ENCODE data around the gene ST3GAL4.
A peak's percentile ranks its signal among the peaks of the same experiment; 100 is the strongest.

Gene ST3GAL4

GRCh38 chr11:126355324-126355925 is at the start of gene ST3GAL4:
Gene ST3GAL4 (plus strand): TSS chr11:126355686. CDS start chr11:126406156, 50,470 bp downstream.
- Histone ChIP-seq H3K27me3 (ENCODE audit: insufficient read depth, low read length, poor library complexity, severe bottlenecking) (no peaks in the 10 kb centered on the region), H2AFZ (ENCODE audit: low read length) (peak within 1 kb of the TSS; percentile 59; the same call in 1 of the 2 replicates), H3K4me3 (ENCODE audit: low read length, poor library complexity, severe bottlenecking) (peak within 1 kb of the TSS; percentile 85), H3K4me1 (ENCODE audit: insufficient read depth, low read length, poor library complexity, severe bottlenecking) (peaks cover 75% of the 10 kb centered on the region), H3F3A (ENCODE audit: low read depth) (no peaks in the 10 kb centered on the region), H3K4me2 (ENCODE audit: low read depth, low read length, poor library complexity, severe bottlenecking) (peak within 1 kb of the TSS; percentile 97), H4K20me1 (ENCODE audit: insufficient read depth, low read length, poor library complexity, severe bottlenecking) (peaks cover 34% of the 10 kb centered on the region), H3K36me3 (ENCODE audit: insufficient read depth, low read length) (no peaks in the 10 kb centered on the region), H3K79me2 (ENCODE audit: insufficient read depth, low read length) (peaks cover 95% of the 10 kb centered on the region), H3K9ac (ENCODE audit: low read depth, low read length, poor library complexity, severe bottlenecking) (peak within 1 kb of the TSS; percentile 99), H3K9me2 (replicated peaks; ENCODE audit: low read depth, low read length) (no peaks in the 10 kb centered on the region), H3K9me3 (ENCODE audit: insufficient read depth, low read depth, low read length) (no peaks in the 10 kb centered on the region)
- TF ChIP-seq EZH2phosphoT487 (IDR thresholded peaks at IDR 0.05; ENCODE audit: borderline replicate concordance), result no peak
- TF ChIP-seq CTCF (conservative IDR thresholded peaks at IDR 0.05; ENCODE audit: low read length), result no peak

GRCh38 chr11:126305699-126306098 is 49.8 kb upstream of the ST3GAL4 start:
- Histone ChIP-seq H3K4me1 (ENCODE audit: insufficient read depth, low read length, poor library complexity, severe bottlenecking) (peaks cover 38% of the 10 kb centered on the region), H3K9me3 (ENCODE audit: insufficient read depth, low read depth, low read length) (no peaks in the 10 kb centered on the region), H3K4me2 (ENCODE audit: low read depth, low read length, poor library complexity, severe bottlenecking) (peak overlapping the region; percentile 55), H3K9me2 (replicated peaks; ENCODE audit: low read depth, low read length) (no peaks in the 10 kb centered on the region), H3K79me2 (ENCODE audit: insufficient read depth, low read length) (peaks cover 45% of the 10 kb centered on the region), H2AFZ (ENCODE audit: low read length) (no peak overlapping the region), H4K20me1 (ENCODE audit: insufficient read depth, low read length, poor library complexity, severe bottlenecking) (no peaks in the 10 kb centered on the region), H3K9ac (ENCODE audit: low read depth, low read length, poor library complexity, severe bottlenecking) (no peak overlapping the region), H3K36me3 (ENCODE audit: insufficient read depth, low read length) (no peaks in the 10 kb centered on the region), H3K4me3 (ENCODE audit: low read length, poor library complexity, severe bottlenecking) (peak overlapping the region; percentile 26), H3F3A (ENCODE audit: low read depth) (no peaks in the 10 kb centered on the region), H3K27me3 (ENCODE audit: insufficient read depth, low read length, poor library complexity, severe bottlenecking) (no peaks in the 10 kb centered on the region)
- no peak for TF ChIP-seq EZH2phosphoT487 (IDR thresholded peaks at IDR 0.05; ENCODE audit: borderline replicate concordance)
- TF ChIP-seq CTCF (conservative IDR thresholded peaks at IDR 0.05; ENCODE audit: low read length), result no peak

- no peaks in the 10 kb centered on the region for H3K9me2 ChIP-seq (replicated peaks; ENCODE audit: low read depth, low read length)
- H2AFZ ChIP-seq (ENCODE audit: low read length), result no peak overlapping the region
- H3K4me3 ChIP-seq (ENCODE audit: low read length, poor library complexity, severe bottlenecking), result peak overlapping the region; percentile 50
- no peaks in the 10 kb centered on the region for H3K27me3 ChIP-seq (ENCODE audit: insufficient read depth, low read length, poor library complexity, severe bottlenecking)
- H3K79me2 ChIP-seq (ENCODE audit: insufficient read depth, low read length), result peaks cover 51% of the 10 kb centered on the region
- H3K4me2 ChIP-seq (ENCODE audit: low read depth, low read length, poor library complexity, severe bottlenecking), result peak overlapping the region; percentile 68
- H3K9ac ChIP-seq (ENCODE audit: low read depth, low read length, poor library complexity, severe bottlenecking), result peak overlapping the region; percentile 35
- H3K4me1 ChIP-seq (ENCODE audit: insufficient read depth, low read length, poor library complexity, severe bottlenecking), result peaks cover 49% of the 10 kb centered on the region
- H3K36me3 ChIP-seq (ENCODE audit: insufficient read depth, low read length), result no peaks in the 10 kb centered on the region
- H3F3A ChIP-seq (ENCODE audit: low read depth), result no peaks in the 10 kb centered on the region
- no peaks in the 10 kb centered on the region for H3K9me3 ChIP-seq (ENCODE audit: insufficient read depth, low read depth, low read length)
- TF ChIP-seq EZH2phosphoT487 (IDR thresholded peaks at IDR 0.05; ENCODE audit: borderline replicate concordance) (no peak), CTCF (conservative IDR thresholded peaks at IDR 0.05; ENCODE audit: low read length) (peak; percentile 71)
- H4K20me1 ChIP-seq (ENCODE audit: insufficient read depth, low read length, poor library complexity, severe bottlenecking), result no peaks in the 10 kb centered on the region
These were observed 47.8 kb upstream of the ST3GAL4 start for GRCh38 chr11:126307706-126308105.
